ENCODE measurements around the gene RNF181. TPM values are rescaled to one million over a fixed set of nuclear protein-coding genes. Genes with fewer than 3 reads are reported as not detected.
A peak's percentile ranks its signal among the peaks of the same experiment; 100 is the strongest.

Gene RNF181
- total RNA-seq, 1 experiment from 2014 or later, result 156 TPM

DNA sequence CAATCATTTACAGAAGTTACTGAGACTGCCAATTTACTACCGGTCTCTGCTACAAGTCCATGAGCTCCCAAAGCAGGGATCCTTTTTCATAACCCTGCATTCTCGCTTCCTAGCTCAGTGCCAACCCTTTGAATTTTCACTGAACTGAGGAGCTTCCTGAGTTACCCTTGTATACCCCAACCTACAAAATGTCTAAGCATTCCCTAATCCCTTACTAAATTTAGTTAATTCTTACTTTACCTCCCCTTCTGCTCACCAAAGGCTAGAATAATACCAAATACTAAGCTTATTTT, 47.0 kb upstream of the RNF181 start:
- ChIA-PET POLR2A (interaction anchor here (0.6 to 1.5 kb wide), 7 partner anchors 13 to 403 kb away, joined by 3 to 10 read pairs (median 3); no protein-coding TSS in a partner anchor), CTCF (interaction anchor here (0.7 to 1.0 kb wide), 2 partner anchors 41 to 127 kb away, joined by 3 to 4 read pairs; no protein-coding TSS in a partner anchor)
- BruUV-seq (replicated peaks), result no TSS peak
- intact Hi-C loops (cut with micrococcal nuclease; ENCODE audit: unreplicated experiment) (no loop called here), in situ Hi-C loops (cut with HindIII; ENCODE audit: low pct_unique_long_range_greater_than_20kb, low sequenced_read_pairs) (loop anchor here (25.0 kb wide), 1 partner anchor 136 kb away; the partner anchor contains the start of genes CAPG and SH2D6)
- ATAC-seq (peak; percentile 7), DNase-seq (ENCODE audit: low read depth, low spot score) (no peak)
- Histone ChIP-seq H3K36me3 (ENCODE audit: control insufficient read depth, insufficient read depth, low read length) (peaks cover 14% of the 10 kb centered on the region), H3K4me3 (ENCODE audit: low read depth in 2 of 2, low read length in 2 of 2) (no peak overlapping the region), H3K27me3 (ENCODE audit: control insufficient read depth, insufficient read depth, low read length) (no peaks in the 10 kb centered on the region), H3K27ac (ENCODE audit: low read length) (peak overlapping the region; percentile 100), H3K4me1 (ENCODE audit: control insufficient read depth, insufficient read depth, low read length) (peaks cover 82% of the 10 kb centered on the region), H3K9me3 (ENCODE audit: control insufficient read depth, insufficient read depth, low read depth, low read length) (no peaks in the 10 kb centered on the region)
- TF ChIP-seq TCF7L2 (IDR thresholded peaks at IDR 0.05; ENCODE audit: low read depth, low read length) (no peak), SIN3A (IDR thresholded peaks at IDR 0.05; ENCODE audit: borderline replicate concordance, insufficient read depth, low read depth, low read length) (0 out of 2 replicates have a peak, but pooled peaks have one; percentile 60), POLR2AphosphoS5 (IDR thresholded peaks at IDR 0.05; ENCODE audit: low read depth, low read length) (peak; percentile 56; the same call in 1 of the 2 replicates)
- TF ChIP-seq, protein P1, sequence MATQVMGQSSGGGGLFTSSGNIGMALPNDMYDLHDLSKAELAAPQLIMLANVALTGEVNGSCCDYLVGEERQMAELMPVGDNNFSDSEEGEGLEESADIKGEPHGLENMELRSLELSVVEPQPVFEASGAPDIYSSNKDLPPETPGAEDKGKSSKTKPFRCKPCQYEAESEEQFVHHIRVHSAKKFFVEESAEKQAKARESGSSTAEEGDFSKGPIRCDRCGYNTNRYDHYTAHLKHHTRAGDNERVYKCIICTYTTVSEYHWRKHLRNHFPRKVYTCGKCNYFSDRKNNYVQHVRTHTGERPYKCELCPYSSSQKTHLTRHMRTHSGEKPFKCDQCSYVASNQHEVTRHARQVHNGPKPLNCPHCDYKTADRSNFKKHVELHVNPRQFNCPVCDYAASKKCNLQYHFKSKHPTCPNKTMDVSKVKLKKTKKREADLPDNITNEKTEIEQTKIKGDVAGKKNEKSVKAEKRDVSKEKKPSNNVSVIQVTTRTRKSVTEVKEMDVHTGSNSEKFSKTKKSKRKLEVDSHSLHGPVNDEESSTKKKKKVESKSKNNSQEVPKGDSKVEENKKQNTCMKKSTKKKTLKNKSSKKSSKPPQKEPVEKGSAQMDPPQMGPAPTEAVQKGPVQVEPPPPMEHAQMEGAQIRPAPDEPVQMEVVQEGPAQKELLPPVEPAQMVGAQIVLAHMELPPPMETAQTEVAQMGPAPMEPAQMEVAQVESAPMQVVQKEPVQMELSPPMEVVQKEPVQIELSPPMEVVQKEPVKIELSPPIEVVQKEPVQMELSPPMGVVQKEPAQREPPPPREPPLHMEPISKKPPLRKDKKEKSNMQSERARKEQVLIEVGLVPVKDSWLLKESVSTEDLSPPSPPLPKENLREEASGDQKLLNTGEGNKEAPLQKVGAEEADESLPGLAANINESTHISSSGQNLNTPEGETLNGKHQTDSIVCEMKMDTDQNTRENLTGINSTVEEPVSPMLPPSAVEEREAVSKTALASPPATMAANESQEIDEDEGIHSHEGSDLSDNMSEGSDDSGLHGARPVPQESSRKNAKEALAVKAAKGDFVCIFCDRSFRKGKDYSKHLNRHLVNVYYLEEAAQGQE (IDR thresholded peaks at IDR 0.05; ENCODE audit: insufficient read depth in 1 of 2, low read depth in 2 of 2, low read length in 1 of 2), result no peak

- CTCF ChIA-PET, result interaction anchor here (0.6 to 1.0 kb wide), 3 partner anchors 42 to 128 kb away, joined by 3 to 4 read pairs (median 4); no protein-coding TSS in a partner anchor
- ATAC-seq (no peak), DNase-seq (ENCODE audit: low read depth, low spot score) (no peak)
- intact Hi-C loops (cut with micrococcal nuclease; ENCODE audit: unreplicated experiment) (no loop called here), in situ Hi-C loops (cut with HindIII; ENCODE audit: low pct_unique_long_range_greater_than_20kb, low sequenced_read_pairs) (loop anchor here (25.0 kb wide), 1 partner anchor 137 kb away; the partner anchor contains the start of genes CAPG and SH2D6)
- Histone ChIP-seq H3K27ac (ENCODE audit: low read length) (peak overlapping the region; percentile 100), H3K9me3 (ENCODE audit: control insufficient read depth, insufficient read depth, low read depth, low read length) (no peaks in the 10 kb centered on the region), H3K27me3 (ENCODE audit: control insufficient read depth, insufficient read depth, low read length) (no peaks in the 10 kb centered on the region), H3K36me3 (ENCODE audit: control insufficient read depth, insufficient read depth, low read length) (peaks cover 14% of the 10 kb centered on the region), H3K4me3 (ENCODE audit: low read depth in 2 of 2, low read length in 2 of 2) (no peak overlapping the region), H3K4me1 (ENCODE audit: control insufficient read depth, insufficient read depth, low read length) (peaks cover 79% of the 10 kb centered on the region)
- POLR2A ChIA-PET, result interaction anchor here (0.6 to 1.5 kb wide), 10 partner anchors 12 to 216 kb away, joined by 3 to 10 read pairs (median 3); no protein-coding TSS in a partner anchor
- TF ChIP-seq, protein P2, sequence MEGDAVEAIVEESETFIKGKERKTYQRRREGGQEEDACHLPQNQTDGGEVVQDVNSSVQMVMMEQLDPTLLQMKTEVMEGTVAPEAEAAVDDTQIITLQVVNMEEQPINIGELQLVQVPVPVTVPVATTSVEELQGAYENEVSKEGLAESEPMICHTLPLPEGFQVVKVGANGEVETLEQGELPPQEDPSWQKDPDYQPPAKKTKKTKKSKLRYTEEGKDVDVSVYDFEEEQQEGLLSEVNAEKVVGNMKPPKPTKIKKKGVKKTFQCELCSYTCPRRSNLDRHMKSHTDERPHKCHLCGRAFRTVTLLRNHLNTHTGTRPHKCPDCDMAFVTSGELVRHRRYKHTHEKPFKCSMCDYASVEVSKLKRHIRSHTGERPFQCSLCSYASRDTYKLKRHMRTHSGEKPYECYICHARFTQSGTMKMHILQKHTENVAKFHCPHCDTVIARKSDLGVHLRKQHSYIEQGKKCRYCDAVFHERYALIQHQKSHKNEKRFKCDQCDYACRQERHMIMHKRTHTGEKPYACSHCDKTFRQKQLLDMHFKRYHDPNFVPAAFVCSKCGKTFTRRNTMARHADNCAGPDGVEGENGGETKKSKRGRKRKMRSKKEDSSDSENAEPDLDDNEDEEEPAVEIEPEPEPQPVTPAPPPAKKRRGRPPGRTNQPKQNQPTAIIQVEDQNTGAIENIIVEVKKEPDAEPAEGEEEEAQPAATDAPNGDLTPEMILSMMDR (IDR thresholded peaks at IDR 0.05), result no peak
- TF ChIP-seq SIN3A (IDR thresholded peaks at IDR 0.05; ENCODE audit: borderline replicate concordance, insufficient read depth, low read depth, low read length), result no peak
- TF ChIP-seq, protein P1 (IDR thresholded peaks at IDR 0.05; ENCODE audit: insufficient read depth in 1 of 2, low read depth in 2 of 2, low read length in 1 of 2), result no peak
- no peak for TF ChIP-seq TCF7L2 (IDR thresholded peaks at IDR 0.05; ENCODE audit: low read depth, low read length)
- no peak for TF ChIP-seq POLR2AphosphoS5 (IDR thresholded peaks at IDR 0.05; ENCODE audit: low read depth, low read length)
- no TSS peak for BruUV-seq (replicated peaks)
Measured at GRCh38 chr2:85549095-85549494, 46.5 kb upstream of the RNF181 start.

All from Panc1 (cell line).